NCI-H345 treated with DMSO at 0.1 percent for 48 hours (cell line): ENCODE data around the gene ANKRD13B.

Source experiments
- DNase-seq: peaks from one replicate; lab custom pipeline; 2025; ENCODE audit not compliant: unreplicated experiment; lab: John Stamatoyannopoulos, UW

The ANKRD13B gene

GRCh38 chr17:29594519-29595090, 1.7 kb downstream of the ANKRD13B start:
- DNase-seq, result no peak

- no peak for DNase-seq
These were observed 2.4 kb downstream of the ANKRD13B start for GRCh38 chr17:29595107-29595942.

GRCh38 chr17:29595943-29596774, 3.2 kb downstream of the ANKRD13B start:
- no peak for DNase-seq

- DNase-seq, result no peak
These were observed 3.9 kb downstream of the ANKRD13B start for GRCh38 chr17:29596811-29597210.

GRCh38 chr17:29597361-29598172, 4.6 kb downstream of the ANKRD13B start:
- no peak for DNase-seq

GRCh38 chr17:29603109-29603674, 10.3 kb downstream of the ANKRD13B start:
- DNase-seq, result no peak

- no peak for DNase-seq
These were observed 14.7 kb downstream of the ANKRD13B start for GRCh38 chr17:29607557-29608195.

GRCh38 chr17:29608986-29609385, 16.1 kb downstream of the ANKRD13B start:
- DNase-seq, result no peak

- DNase-seq, result no peak
These were observed 17.5 kb downstream of the ANKRD13B start for GRCh38 chr17:29610395-29610794.

GRCh38 chr17:29611351-29612093, 18.6 kb downstream of the ANKRD13B start:
- DNase-seq, result no peak

GRCh38 chr17:29612094-29612403, 19.1 kb downstream of the ANKRD13B start:
- DNase-seq, result no peak

- DNase-seq, result no peak
These were observed 19.7 kb downstream of the ANKRD13B start for GRCh38 chr17:29612404-29613280.

- no peak for DNase-seq
These were observed 20.5 kb downstream of the ANKRD13B start for GRCh38 chr17:29613352-29613837.

GRCh38 chr17:29613856-29614255, 20.9 kb downstream of the ANKRD13B start:
- DNase-seq, result no peak

- DNase-seq, result no peak
These were observed 21.6 kb downstream of the ANKRD13B start for GRCh38 chr17:29614349-29615047.

GRCh38 chr17:29615048-29615385, 22.1 kb downstream of the ANKRD13B start:
- DNase-seq, result no peak

- peak; percentile 67 for DNase-seq
These were observed 22.8 kb downstream of the ANKRD13B start for GRCh38 chr17:29615492-29616299.
